ENCODE measurements around the gene ATF7. TPM values are rescaled to one million over a fixed set of nuclear protein-coding genes. Genes with fewer than 3 reads are reported as not detected.
"Not testable (repeated sequence)": the region's sequence is repeated elsewhere in the genome, so short reads cannot be mapped to it uniquely, and the experiment has no call there.

The ATF7 gene
- total RNA-seq, 1 experiment from 2014 or later: 11.9 TPM

- DNase-seq (ENCODE audit: low read depth): not testable (repeated sequence)
Observed at GRCh38 chr12:53565376-53565775, 60.8 kb downstream of the ATF7 start.

GRCh38 chr12:53564941-53565340 is 61.2 kb downstream of the ATF7 start:
- DNase-seq (ENCODE audit: low read depth): peak; percentile 9

- DNase-seq (ENCODE audit: low read depth): peak; percentile 28
Observed at GRCh38 chr12:53564278-53564677, 61.9 kb downstream of the ATF7 start.

GRCh38 chr12:53563452-53564028 is 62.6 kb downstream of the ATF7 start:
- no peak for DNase-seq (ENCODE audit: low read depth)

- peak; percentile 92 for DNase-seq (ENCODE audit: low read depth)
Observed at GRCh38 chr12:53561590-53561953, 64.6 kb downstream of the ATF7 start.

- peak; percentile 44 for DNase-seq (ENCODE audit: low read depth)
Observed at GRCh38 chr12:53560912-53561589, 65.1 kb downstream of the ATF7 start.

- peak; percentile 7 for DNase-seq (ENCODE audit: low read depth)
Observed at GRCh38 chr12:53560351-53560750, 65.8 kb downstream of the ATF7 start.

- no peak for DNase-seq (ENCODE audit: low read depth)
Observed at GRCh38 chr12:53558631-53559030, 67.6 kb downstream of the ATF7 start.

GRCh38 chr12:53552361-53553327 is 73.5 kb downstream of the ATF7 start:
- DNase-seq (ENCODE audit: low read depth): no peak

- no peak for DNase-seq (ENCODE audit: low read depth)
Observed at GRCh38 chr12:53551889-53552291, 74.3 kb downstream of the ATF7 start.

GRCh38 chr12:53550595-53550994 is 75.6 kb downstream of the ATF7 start:
- DNase-seq (ENCODE audit: low read depth): no peak

- DNase-seq (ENCODE audit: low read depth): not testable (repeated sequence)
Observed at GRCh38 chr12:53550131-53550530, 76.1 kb downstream of the ATF7 start.

GRCh38 chr12:53548354-53548753 is 77.8 kb downstream of the ATF7 start:
- DNase-seq (ENCODE audit: low read depth): not testable (repeated sequence)

GRCh38 chr12:53543539-53543938 is 82.6 kb downstream of the ATF7 start:
- DNase-seq (ENCODE audit: low read depth): peak; percentile 59

GRCh38 chr12:53539526-53539925 is 86.7 kb downstream of the ATF7 start:
- no peak for DNase-seq (ENCODE audit: low read depth)

GRCh38 chr12:53538209-53538689 is 87.9 kb downstream of the ATF7 start:
- DNase-seq (ENCODE audit: low read depth): no peak

GRCh38 chr12:53536962-53537361 is 89.2 kb downstream of the ATF7 start:
- DNase-seq (ENCODE audit: low read depth): no peak

GRCh38 chr12:53533471-53533870 is 92.7 kb downstream of the ATF7 start:
- no peak for DNase-seq (ENCODE audit: low read depth)

- no peak for DNase-seq (ENCODE audit: low read depth)
Observed at GRCh38 chr12:53532524-53533445, 93.4 kb downstream of the ATF7 start.

- no peak for DNase-seq (ENCODE audit: low read depth)
Observed at GRCh38 chr12:53532021-53532420, 94.2 kb downstream of the ATF7 start.

GRCh38 chr12:53530920-53531319 is 95.3 kb downstream of the ATF7 start:
- DNase-seq (ENCODE audit: low read depth): peak; percentile 59

Measured in M059J (cell line).